H1 (cell line): ENCODE data around the gene PVR.

Experiments
- CHD2 ChIP-seq: IDR thresholded peaks from 2 replicates; pipeline ENCODE4 v1.6.1; 2012; ENCODE audit warnings: low read length, improper control_type of control experiment
- CTCF ChIP-seq, 3 experiments: IDR thresholded peaks; 1 replicate in 2 of 3; 2 replicates in 1 of 3; pipeline versions ENCODE4 v1.5.1 to v1.6.1; 2011; ENCODE audit warnings: low read length in 3 of 3, mild to moderate bottlenecking in 3 of 3, inconsistent platforms in 2 of 3, low read depth in 1 of 3, moderate library complexity in 1 of 3; ENCODE audit not compliant: insufficient read depth in 1 of 3; ENCODE audit errors: control extremely low read depth in 1 of 3
- MAFK ChIP-seq: IDR thresholded peaks from 2 replicates; pipeline ENCODE4 v1.6.1; 2012; ENCODE audit warnings: low read depth, mild to moderate bottlenecking, improper control_type of control experiment, low read length
- MAX ChIP-seq: IDR thresholded peaks from 2 replicates; pipeline ENCODE4 v1.6.1; 2012; ENCODE audit warnings: inconsistent platforms
- RAD21 ChIP-seq, 2 experiments: IDR thresholded peaks in 1 of 2; conservative IDR thresholded peaks in 1 of 2; 2 replicates each; pipeline ENCODE4 v1.6.1; 2011; ENCODE audit warnings: low read depth in 2 of 2, low read length in 2 of 2, improper control_type of control experiment in 1 of 2, inconsistent platforms in 1 of 2, mild to moderate bottlenecking in 1 of 2, moderate library complexity in 1 of 2
- SP1 ChIP-seq: IDR thresholded peaks from 2 replicates; pipeline ENCODE4 v1.6.1; 2011; ENCODE audit warnings: low read depth, low read length
- ZNF274 ChIP-seq: IDR thresholded peaks from 2 replicates; pipeline ENCODE4 v1.7.0; 2012; ENCODE audit warnings: low read length, borderline replicate concordance; ENCODE audit errors: extremely low read depth

- TF ChIP-seq CTCF (IDR thresholded peaks at IDR 0.05; ENCODE audit: control extremely low read depth in 1 of 3, insufficient read depth in 1 of 3, low read depth in 1 of 3, low read length in 3 of 3): no peak
- TF ChIP-seq RAD21 (IDR thresholded peaks at IDR 0.05 in 1 of 2, conservative IDR thresholded peaks at IDR 0.05 in 1 of 2; ENCODE audit: low read depth in 2 of 2, low read length in 2 of 2): no peak
- TF ChIP-seq ZNF274: no peak
- TF ChIP-seq MAX: no peak
- TF ChIP-seq SP1: no peak
- no peak for TF ChIP-seq MAFK
- TF ChIP-seq CHD2: no peak
These were observed 36.8 kb downstream of the PVR start for GRCh38 chr19:44680536-44680935.
